IMR-90 (cell line): ENCODE data around the gene CPT1A. TPM values are rescaled to one million over a fixed set of nuclear protein-coding genes. Genes with fewer than 3 reads are reported as not detected.
A peak's percentile ranks its signal among the peaks of the same experiment; 100 is the strongest.

Source experiments
- ATAC-seq: fragments of 200-7000 bp; cut with Tn5 transposase; 2 replicates; pipeline ENCODE4 v1.9.1; 2020; ENCODE audit warnings: low read depth, mild to moderate bottlenecking, moderate library complexity
- BruUV-seq: library from RNA; stranded (reverse); fragments of 400-500 nt; replicated peaks from 2 replicates; lab custom pipeline; 2021; lab: Mats Ljungman, UMichigan
- CTCF ChIA-PET: fragments of 300-600 bp; formaldehyde crosslinking; extraction: SDS; loops from one replicate; lab custom pipeline; 2021; ENCODE audit warnings: antibody characterized with exemption; lab: Yijun Ruan, JAX
- POLR2A ChIA-PET: fragments of 300-600 bp; sonication (Branson Sonifier 250); formaldehyde crosslinking; loops from one replicate; lab custom pipeline; 2022; ENCODE audit warnings: antibody characterized with exemption; ENCODE audit not compliant: unreplicated experiment; lab: Charles Lee
- DNase-seq: peaks from one replicate; pipeline ENCODE4 v3.0.0; 2013
- H2AFZ ChIP-seq: replicated peaks from 2 replicates; pipeline ENCODE3; 2013; ENCODE audit warnings: low read length, mild to moderate bottlenecking; ENCODE audit not compliant: poor library complexity
- H2AK5ac ChIP-seq: 2 replicates; pipeline ENCODE4 v1.6.1; 2013; ENCODE audit warnings: low read depth, low read length, inconsistent platforms
- H2AK9ac ChIP-seq: replicated peaks from 2 replicates; pipeline ENCODE3; 2013; ENCODE audit warnings: mild to moderate bottlenecking, low read depth, low read length, moderate library complexity; ENCODE audit not compliant: poor library complexity
- H2BK120ac ChIP-seq: 2 replicates; pipeline ENCODE4 v1.6.1; 2013; ENCODE audit warnings: low read depth, low read length, inconsistent platforms
- H2BK15ac ChIP-seq: 3 replicates; pipeline ENCODE4 v1.6.1; 2013; ENCODE audit warnings: low read depth, low read length, inconsistent platforms
- H2BK20ac ChIP-seq: 2 replicates; pipeline ENCODE4 v1.6.1; 2013; ENCODE audit warnings: low read depth, mild to moderate bottlenecking, inconsistent platforms, low read length, moderate library complexity
- H2BK5ac ChIP-seq: 2 replicates; pipeline ENCODE4 v1.6.1; 2013; ENCODE audit warnings: mild to moderate bottlenecking, low read depth, low read length, inconsistent platforms; ENCODE audit not compliant: poor library complexity, severe bottlenecking
- H3K14ac ChIP-seq: replicated peaks from 2 replicates; pipeline ENCODE4 v1.6.1; 2013; ENCODE audit warnings: low read depth, low read length, inconsistent platforms
- H3K18ac ChIP-seq: 2 replicates; pipeline ENCODE4 v1.6.1; 2013; ENCODE audit warnings: low read depth, low read length, control low read depth
- H3K23ac ChIP-seq: 2 replicates; pipeline ENCODE4 v1.6.1; 2013; ENCODE audit warnings: low read depth, low read length, inconsistent platforms
- H3K27ac ChIP-seq: 2 replicates; pipeline ENCODE4 v1.5.1; 2013; ENCODE audit warnings: mild to moderate bottlenecking, control low read depth, low read length; ENCODE audit not compliant: insufficient read depth
- H3K27me3 ChIP-seq: 2 replicates; pipeline ENCODE4 v1.6.1; 2013; ENCODE audit warnings: low read length; ENCODE audit not compliant: control insufficient read depth, insufficient read depth
- H3K36me3 ChIP-seq: 2 replicates; pipeline ENCODE4 v1.6.1; 2013; ENCODE audit warnings: low read length, mixed read lengths; ENCODE audit not compliant: control insufficient read depth, insufficient read depth
- H3K4ac ChIP-seq: 2 replicates; pipeline ENCODE4 v1.6.1; 2013; ENCODE audit warnings: low read depth, low read length, inconsistent platforms
- H3K4me1 ChIP-seq: 2 replicates; pipeline ENCODE4 v1.6.1; 2013; ENCODE audit warnings: low read length, mixed read lengths; ENCODE audit not compliant: control insufficient read depth, insufficient read depth
- H3K4me2 ChIP-seq: 2 replicates; pipeline ENCODE4 v1.6.1; 2013; ENCODE audit warnings: low read depth, mild to moderate bottlenecking, control low read depth, low read length, moderate library complexity
- H3K4me3 ChIP-seq: 2 replicates; pipeline ENCODE4 v1.5.1; 2013; ENCODE audit warnings: low read depth, mild to moderate bottlenecking, control low read depth, low read length, moderate library complexity; ENCODE audit not compliant: insufficient read depth
- H3K56ac ChIP-seq: 2 replicates; pipeline ENCODE4 v1.6.1; 2013; ENCODE audit warnings: low read length, inconsistent platforms; ENCODE audit not compliant: insufficient read depth; ENCODE audit errors: extremely low read depth
- H3K79me1 ChIP-seq, 2 experiments: 2 replicates each; pipeline ENCODE4 v1.6.1; 2013; ENCODE audit warnings: low read length in 2 of 2, inconsistent platforms in 1 of 2, low read depth in 1 of 2
- H3K9ac ChIP-seq: 2 replicates; pipeline ENCODE4 v1.6.1; 2013; ENCODE audit warnings: low read depth, low read length, control low read depth
- H3K9me1 ChIP-seq: 2 replicates; pipeline ENCODE4 v1.6.1; 2013; ENCODE audit warnings: low read length, inconsistent platforms; ENCODE audit not compliant: insufficient read depth
- H3K9me3 ChIP-seq: 2 replicates; pipeline ENCODE4 v1.6.1; 2013; ENCODE audit warnings: low read length; ENCODE audit not compliant: control insufficient read depth, insufficient read depth
- H4K20me1 ChIP-seq: 2 replicates; pipeline ENCODE4 v1.6.1; 2013; ENCODE audit warnings: low read length, inconsistent platforms; ENCODE audit not compliant: insufficient read depth
- H4K5ac ChIP-seq: 2 replicates; pipeline ENCODE4 v1.6.1; 2013; ENCODE audit warnings: mild to moderate bottlenecking, low read depth, low read length, control low read depth
- H4K8ac ChIP-seq, 2 experiments: 2 replicates each; pipeline ENCODE4 v1.6.1; 2013; ENCODE audit warnings: low read depth in 2 of 2, low read length in 2 of 2, control low read depth in 1 of 2, inconsistent platforms in 1 of 2
- H4K91ac ChIP-seq: 2 replicates; pipeline ENCODE4 v1.6.1; 2013; ENCODE audit warnings: low read depth, low read length, inconsistent platforms; ENCODE audit not compliant: insufficient read depth
- BHLHE40 ChIP-seq: fragments of 150-350 bp; IDR thresholded peaks from 2 replicates; pipeline ENCODE4 v1.6.1; 2016; ENCODE audit warnings: mild to moderate bottlenecking, low read depth, low read length
- CEBPB ChIP-seq: IDR thresholded peaks from 2 replicates; pipeline ENCODE4 v1.6.1; 2012; ENCODE audit warnings: low read depth, low read length, improper control_type of control experiment
- FOS ChIP-seq: fragments of 150-350 bp; IDR thresholded peaks from 2 replicates; pipeline ENCODE4 v1.6.1; 2016; ENCODE audit warnings: low read depth, low read length
- WGBS, 2 experiments: methylation state at CpG; one replicate each; pipeline versions ENCODE4 v1.1.5 to v1.1.7; 2013; ENCODE audit warnings: missing lambda C conversion rate in 2 of 2; ENCODE audit not compliant: insufficient read length in 1 of 2; ENCODE audit errors: extremely low coverage in 2 of 2; 5-methylcytosine and 5-hydroxymethylcytosine counted together
- dilution Hi-C: fragments of 300-500 bp; cut with HindIII; formaldehyde crosslinking; loops from one replicate; pipeline ENCODE4 v1.14.3; 2018; ENCODE audit warnings: low sequenced_read_pairs; ENCODE audit not compliant: unreplicated experiment
- in situ Hi-C: fragments of 300-500 bp; cut with MboI; formaldehyde crosslinking; loops from 3 replicates; pipeline ENCODE4 v1.14.3; 2019; ENCODE audit warnings: low sequenced_read_pairs, inconsistent platforms, mixed read lengths
- intact Hi-C: fragments of 100-400 bp; cut with micrococcal nuclease; formaldehyde crosslinking; loops from 2 replicates; pipeline ENCODE4 v1.10.0; 2022
- polyA plus RNA-seq, 3 experiments: library from polyadenylated mRNA; depleted of rRNA; stranded (reverse); fragments of >200 nt; gene quantifications; 2 replicates each; pipeline ENCODE4 v1.2.3, GENCODE V29; 2012; ENCODE audit warnings: low replicate concordance in 1 of 3
- total RNA-seq: library from RNA; depleted of rRNA; stranded (reverse); fragments of >200 nt; gene quantifications from 2 replicates; pipeline ENCODE4 v1.2.3, GENCODE V29; 2012

The CPT1A gene
- total and polyA plus RNA-seq, 2 of the 4 experiments (the other 2 are of a cell fraction): 15.4 to 21.3 TPM

- no peak for TF ChIP-seq FOS
- TF ChIP-seq CEBPB: no peak
- TF ChIP-seq BHLHE40: no peak
- intact Hi-C loops (no loop called here), dilution Hi-C loops (no loop called here), in situ Hi-C loops (no loop called here)
- Histone ChIP-seq H4K91ac (no peak overlapping the region), H2BK20ac (no peak overlapping the region), H3K79me1 (no peaks in the 10 kb centered on the region), H3K23ac (no peak overlapping the region; the same call in 1 of the 2 replicates), H3K4me3 (no peak overlapping the region), H3K18ac (no peak overlapping the region), H3K4ac (no peak overlapping the region), H3K56ac (no peak overlapping the region), H3K4me2 (peak overlapping the region; percentile 18; the same call in 1 of the 2 replicates), H2BK5ac (no peak overlapping the region), H3K9me1 (no peaks in the 10 kb centered on the region), H3K14ac (no peak overlapping the region), H4K8ac (no peak overlapping the region), H2AK5ac (no peak overlapping the region), H2BK120ac (no peak overlapping the region), H3K9ac (no peak overlapping the region), H3K36me3 (no peaks in the 10 kb centered on the region), H2AK9ac (peak overlapping the region; percentile 29), H4K20me1 (no peaks in the 10 kb centered on the region), H3K9me3 (no peaks in the 10 kb centered on the region; the same call in 1 of the 2 replicates), H2AFZ (peak overlapping the region; percentile 16), H3K27me3 (peaks cover 26% of the 10 kb centered on the region), H2BK15ac (no peak overlapping the region), H4K5ac (no peak overlapping the region), H3K4me1 (peaks cover 2% of the 10 kb centered on the region; the same call in 1 of the 2 replicates), H3K27ac (no peak overlapping the region)
- ATAC-seq: no peak
- DNase-seq: no peak
- WGBS, 2 experiments: 36% methylated on average over 6 of the region's 42 CpGs; no CpG with 5 or more reads in 1 of the 2 experiments
- BruUV-seq: no TSS peak
- ChIA-PET POLR2A (interaction anchor here (0.6 kb wide), 1 partner anchor 51 kb away, joined by 4 read pairs; no protein-coding TSS in a partner anchor), CTCF (interaction anchor here (1.2 kb wide), 1 partner anchor 222 kb away, joined by 3 read pairs; no protein-coding TSS in a partner anchor)
Measured at GRCh38 chr11:68854273-68854958, 12.7 kb upstream of the CPT1A start.
